Mononuclear cell (primary cell): ENCODE results near the gene NRIP3. TPM values are rescaled to one million over a fixed set of nuclear protein-coding genes. Genes with fewer than 3 reads are reported as not detected.
A peak's percentile ranks its signal among the peaks of the same experiment; 100 is the strongest.
"Not testable (repeated sequence)": the region's sequence is repeated elsewhere in the genome, so short reads cannot be mapped to it uniquely, and the experiment has no call there.

Source experiments
- H3K27me3 ChIP-seq: 2 replicates; pipeline ENCODE4 v1.6.0; 2011; ENCODE audit warnings: low read length, control low read depth; ENCODE audit not compliant: insufficient read depth
- H3K4me1 ChIP-seq: 2 replicates; pipeline ENCODE4 v1.5.1; 2011; ENCODE audit warnings: mild to moderate bottlenecking, low read length, control low read depth; ENCODE audit not compliant: insufficient read depth
- H3K4me3 ChIP-seq: 2 replicates; pipeline ENCODE4 v1.5.1; 2011; ENCODE audit warnings: mild to moderate bottlenecking, low read length, moderate library complexity
- H3K9me3 ChIP-seq: 2 replicates; pipeline ENCODE4 v1.5.1; 2011; ENCODE audit warnings: low read depth, mild to moderate bottlenecking, control low read depth, low read length
- total RNA-seq: library from RNA; depleted of rRNA; stranded (reverse); fragments of >200 nt; gene quantifications from one replicate; pipeline ENCODE4 v1.2.3, GENCODE V29; 2012

Gene NRIP3
- total RNA-seq, 1 donor, result 11.5 TPM

DNA sequence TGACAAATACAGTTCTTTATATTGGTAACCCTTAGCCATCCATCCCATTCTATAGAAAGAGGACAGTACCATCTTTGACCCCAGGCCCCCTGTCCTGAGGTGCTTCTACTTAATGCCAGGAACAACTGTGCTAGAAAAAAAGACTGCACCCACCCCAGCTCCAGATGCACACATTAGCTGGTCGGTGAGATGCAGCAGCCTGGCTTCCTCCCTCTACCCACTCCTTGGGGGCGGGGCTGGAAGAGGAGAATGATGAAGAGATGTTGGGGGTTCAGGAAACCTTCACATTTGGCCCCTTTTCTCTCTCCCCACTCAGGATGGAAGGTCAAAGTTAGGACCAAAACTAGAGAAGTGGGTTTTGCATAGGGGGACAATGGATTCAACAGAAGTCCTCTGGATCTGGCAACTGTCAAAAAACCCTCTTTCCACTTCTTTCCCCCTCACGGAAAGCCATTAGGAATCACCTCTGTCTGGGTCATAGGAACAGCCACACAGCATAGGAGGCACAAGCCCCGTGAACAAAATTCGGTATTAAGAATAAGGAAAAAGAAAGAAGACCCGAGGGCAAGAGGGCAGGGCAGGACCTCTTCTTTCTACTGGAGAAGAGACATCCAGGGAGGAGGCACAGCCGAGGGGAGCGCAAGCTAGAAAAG lies 755 bp downstream of the NRIP3 start:
- H3K4me3 ChIP-seq, result peak overlapping the region; percentile 27
- H3K9me3 ChIP-seq, result no peaks in the 10 kb centered on the region
- H3K27me3 ChIP-seq, result peaks cover 60% of the 10 kb centered on the region
- H3K4me1 ChIP-seq, result peaks cover 38% of the 10 kb centered on the region

DNA sequence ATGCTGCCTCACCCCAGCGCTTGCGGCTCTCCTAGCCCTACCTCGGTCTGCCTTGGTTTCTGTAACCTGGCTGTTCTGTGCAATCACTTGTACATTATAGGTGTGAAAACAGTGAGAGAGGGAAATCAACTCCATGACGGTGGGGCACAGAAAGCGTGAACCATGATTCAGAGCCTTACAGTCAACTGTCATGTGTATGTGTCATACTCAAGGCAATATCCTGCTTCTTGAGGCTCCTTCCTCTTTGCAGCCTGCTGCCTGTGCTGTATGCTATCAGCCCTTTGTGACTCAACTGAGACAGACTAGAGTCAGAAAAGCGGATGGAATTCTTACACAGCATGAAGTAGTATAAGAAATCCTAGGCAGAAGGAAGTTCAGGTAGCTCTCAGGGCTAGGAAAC lies 2.1 kb downstream of the NRIP3 start:
- peaks cover 38% of the 10 kb centered on the region for H3K4me1 ChIP-seq
- no peaks in the 10 kb centered on the region for H3K9me3 ChIP-seq
- H3K4me3 ChIP-seq, result no peak overlapping the region
- peaks cover 60% of the 10 kb centered on the region for H3K27me3 ChIP-seq

DNA sequence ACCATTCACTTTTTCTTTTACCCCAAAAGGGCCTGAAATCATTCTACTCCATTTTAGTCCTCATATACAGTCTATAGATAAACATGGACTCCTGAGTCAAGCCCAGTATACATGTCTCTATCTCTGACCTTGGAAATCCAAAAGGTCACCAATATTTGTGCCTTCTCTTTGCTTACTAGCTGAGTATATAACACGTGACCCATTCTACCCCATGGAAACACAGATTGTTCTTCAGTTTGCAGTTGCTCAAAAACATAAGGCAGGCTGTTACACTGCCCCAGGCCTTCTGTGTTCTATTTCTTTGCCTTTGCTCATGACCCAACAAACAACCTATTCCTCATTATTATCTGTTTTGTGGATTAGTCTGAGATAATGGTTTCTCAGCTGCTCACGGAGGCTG lies 5.8 kb downstream of the NRIP3 start:
- H3K9me3 ChIP-seq, result no peaks in the 10 kb centered on the region
- H3K4me1 ChIP-seq, result peaks cover 20% of the 10 kb centered on the region
- peaks cover 42% of the 10 kb centered on the region for H3K27me3 ChIP-seq
- no peak overlapping the region for H3K4me3 ChIP-seq

DNA sequence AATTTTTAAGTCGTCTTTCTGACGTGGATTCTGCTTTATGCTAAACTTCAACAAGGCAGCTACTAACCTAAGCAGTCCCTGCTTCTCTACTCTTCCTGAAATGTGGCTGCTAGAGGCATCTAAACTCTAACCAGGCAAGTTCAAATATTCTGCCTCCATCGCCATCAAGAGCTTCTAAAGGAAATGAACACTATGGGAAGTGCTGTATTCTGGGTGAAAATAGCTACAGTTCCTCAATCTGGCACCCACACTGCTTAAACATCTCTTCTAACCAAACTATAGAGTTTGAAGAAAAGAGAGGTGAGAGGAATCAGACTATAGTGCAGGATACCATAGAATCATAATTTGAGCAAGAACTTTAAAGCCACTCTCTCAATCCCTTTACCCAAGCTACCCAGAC lies 6.3 kb downstream of the NRIP3 start:
- H3K9me3 ChIP-seq, result no peaks in the 10 kb centered on the region
- no peak overlapping the region for H3K4me3 ChIP-seq
- H3K4me1 ChIP-seq, result peaks cover 14% of the 10 kb centered on the region
- H3K27me3 ChIP-seq, result peaks cover 37% of the 10 kb centered on the region

DNA sequence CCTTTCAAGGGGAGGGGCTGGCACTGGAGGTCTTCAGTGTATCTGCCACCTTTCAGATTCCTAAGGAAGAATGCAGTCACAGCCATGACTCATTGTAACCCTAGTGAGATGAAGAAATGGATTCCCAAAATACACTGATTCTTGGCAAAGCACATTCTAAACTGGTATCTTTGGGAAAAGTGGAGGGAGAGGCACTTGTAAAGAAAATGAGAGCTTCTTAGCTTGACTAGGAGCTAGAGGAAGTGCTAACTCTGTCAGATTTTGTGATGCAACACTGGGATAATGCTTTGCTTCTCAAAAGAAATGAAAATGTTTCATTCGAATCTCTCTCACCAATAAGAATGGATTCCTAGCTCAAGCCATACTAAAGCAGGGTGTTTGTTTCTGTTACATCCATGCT lies 14.3 kb downstream of the NRIP3 start:
- H3K9me3 ChIP-seq, result no peaks in the 10 kb centered on the region
- H3K27me3 ChIP-seq, result no peaks in the 10 kb centered on the region
- H3K4me3 ChIP-seq, result no peak overlapping the region
- H3K4me1 ChIP-seq, result peaks cover 8% of the 10 kb centered on the region

DNA sequence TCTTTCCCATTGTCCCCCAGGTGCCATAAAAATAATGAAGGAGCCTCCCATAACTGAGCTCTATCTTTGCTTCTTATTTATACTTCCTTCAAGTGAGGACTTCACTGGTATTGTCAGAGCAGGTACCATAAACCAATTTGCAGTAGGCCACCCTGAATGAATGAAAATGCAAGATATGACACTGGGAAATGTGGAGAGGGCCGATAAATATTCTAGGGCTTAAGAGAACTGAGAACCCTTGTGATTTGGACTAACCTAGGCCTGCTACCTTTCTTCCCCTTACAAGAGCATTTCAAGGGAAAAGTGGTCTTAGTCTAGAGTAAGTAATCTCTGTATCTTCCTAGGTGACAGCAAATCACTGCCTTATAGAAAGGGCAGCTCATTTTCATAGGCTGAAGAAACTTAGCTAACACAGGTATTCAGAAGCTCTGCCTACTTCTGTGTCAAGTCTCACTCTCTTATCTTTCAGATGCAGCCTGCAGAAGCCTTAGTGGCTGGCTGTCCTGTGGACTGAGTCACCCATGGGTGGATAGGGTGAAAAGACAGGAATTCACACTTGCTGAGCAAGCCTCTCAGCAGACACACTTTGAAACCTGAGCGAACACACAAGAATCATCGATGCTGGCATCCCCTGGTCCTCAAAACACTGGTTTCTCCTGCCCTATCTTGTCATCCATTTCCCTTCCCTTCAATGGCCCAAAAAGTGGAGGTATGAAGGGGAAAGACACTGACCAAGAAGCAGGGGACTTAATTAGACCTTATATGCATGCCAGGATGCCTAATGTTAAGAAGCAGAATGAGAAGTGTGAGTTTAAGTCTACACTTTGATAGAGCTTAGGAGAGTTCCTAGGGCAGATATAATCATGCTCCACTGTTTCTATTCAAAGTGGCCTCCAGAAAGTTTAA lies 15.2 kb downstream of the NRIP3 start:
- Histone ChIP-seq H3K4me1 (peaks cover 8% of the 10 kb centered on the region), H3K4me3 (no peak overlapping the region), H3K9me3 (no peaks in the 10 kb centered on the region), H3K27me3 (no peaks in the 10 kb centered on the region)

DNA sequence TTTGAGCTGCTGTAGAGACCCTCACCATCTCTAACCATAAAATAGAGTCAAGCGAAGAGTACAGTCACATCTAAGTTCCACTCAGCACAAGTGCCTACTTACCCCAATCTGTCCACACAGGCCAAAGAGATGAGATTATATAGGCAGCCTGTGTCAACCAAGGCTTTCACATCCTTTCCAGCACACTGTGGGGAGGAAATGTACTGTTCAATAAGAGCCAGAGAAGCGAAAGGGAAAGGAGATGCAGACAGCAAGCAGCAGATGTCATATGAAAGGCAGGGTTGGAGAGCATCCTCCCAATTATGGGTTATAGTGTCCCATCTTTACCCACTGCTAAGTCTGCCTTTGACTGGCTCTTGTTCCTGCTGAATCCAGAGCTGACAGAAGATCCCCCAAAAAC lies 16.4 kb downstream of the NRIP3 start:
- Histone ChIP-seq H3K4me3 (no peak overlapping the region), H3K27me3 (no peaks in the 10 kb centered on the region), H3K4me1 (peaks cover 8% of the 10 kb centered on the region), H3K9me3 (no peaks in the 10 kb centered on the region)

DNA sequence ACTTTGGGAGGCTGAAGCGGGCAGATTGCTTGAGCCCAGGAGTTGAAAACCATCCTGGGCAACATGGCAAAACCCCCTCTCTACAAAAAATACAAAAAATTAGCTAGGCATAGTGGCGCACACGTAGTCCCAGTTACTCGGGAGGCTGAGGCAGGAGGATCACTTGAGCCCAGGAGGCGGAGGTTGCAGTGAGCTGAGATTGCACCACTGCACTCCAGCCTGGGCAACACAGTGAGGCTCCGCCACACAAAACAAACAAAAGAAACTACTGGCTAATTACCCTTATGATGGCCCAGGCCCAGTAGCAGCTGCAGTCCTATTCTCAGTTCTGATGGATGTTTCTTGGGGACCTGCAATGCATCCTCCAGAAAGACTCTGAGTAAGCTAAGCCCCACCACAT lies 17.0 kb downstream of the NRIP3 start:
- H3K4me3 ChIP-seq, H3K27me3 ChIP-seq, H3K4me1 ChIP-seq, H3K9me3 ChIP-seq: not testable (repeated sequence)

DNA sequence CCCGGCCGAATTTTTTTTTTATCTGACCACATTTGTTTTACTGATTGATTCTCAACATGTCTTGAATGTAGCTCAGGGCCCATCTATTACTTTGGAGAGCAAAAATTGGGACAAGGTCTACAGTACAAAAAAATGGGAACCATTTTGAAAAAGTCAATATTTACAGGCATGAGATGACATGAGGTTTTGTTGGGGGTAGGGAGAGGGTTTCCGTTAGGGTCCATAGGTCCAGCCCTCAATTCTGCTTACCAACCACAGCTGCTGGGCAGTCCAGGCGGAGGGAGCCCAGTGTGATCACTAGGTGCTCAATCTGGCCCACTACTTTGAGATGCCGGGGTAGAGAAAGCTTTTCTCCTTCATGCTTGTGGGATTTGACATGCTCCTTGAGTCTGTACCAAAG lies 18.3 kb downstream of the NRIP3 start:
- H3K4me3 ChIP-seq, result no peak overlapping the region
- no peaks in the 10 kb centered on the region for H3K9me3 ChIP-seq
- H3K4me1 ChIP-seq, result peaks cover 8% of the 10 kb centered on the region
- no peaks in the 10 kb centered on the region for H3K27me3 ChIP-seq

DNA sequence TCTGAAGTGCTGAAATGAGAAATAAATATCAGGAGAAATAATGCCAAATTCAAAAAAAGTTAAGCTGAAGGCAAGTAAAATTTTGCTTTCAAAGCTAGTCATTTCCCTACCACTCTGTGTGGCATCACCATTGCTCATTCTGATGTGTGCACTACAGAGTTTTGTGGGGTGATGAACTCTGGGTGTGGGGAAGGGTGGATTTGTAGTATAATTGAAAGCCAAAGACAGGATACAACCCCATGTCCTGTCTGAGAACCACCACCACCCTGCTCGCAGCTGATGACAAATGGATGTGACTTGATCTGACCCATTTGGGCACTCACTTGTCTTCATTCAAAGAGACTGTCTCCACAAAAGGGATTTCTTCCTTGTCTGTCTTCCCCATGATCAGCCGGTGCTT lies 20.2 kb downstream of the NRIP3 start:
- H3K9me3 ChIP-seq, result no peaks in the 10 kb centered on the region
- H3K27me3 ChIP-seq, result no peaks in the 10 kb centered on the region
- H3K4me1 ChIP-seq, result no peaks in the 10 kb centered on the region
- H3K4me3 ChIP-seq, result no peak overlapping the region

DNA sequence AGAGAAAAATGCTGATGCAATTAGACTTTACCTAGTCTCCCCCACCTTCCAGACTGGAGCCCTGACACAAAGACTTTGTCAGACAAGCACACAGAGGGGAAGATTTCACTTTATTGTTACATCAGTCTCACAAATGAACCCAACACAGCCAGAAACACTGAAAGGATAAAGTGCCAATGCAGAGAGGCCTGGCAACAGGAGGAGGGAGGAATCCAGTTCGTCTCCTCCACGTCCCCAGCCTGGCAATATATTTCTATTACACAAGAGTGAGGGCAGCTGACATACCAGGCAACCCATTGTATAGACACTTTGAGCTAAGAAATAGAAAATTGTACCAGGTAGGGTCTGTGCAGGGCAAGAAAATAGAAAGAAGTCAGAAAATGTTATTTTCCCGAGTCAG lies 23.3 kb downstream of the NRIP3 start:
- Histone ChIP-seq H3K4me1 (no peaks in the 10 kb centered on the region), H3K9me3 (no peaks in the 10 kb centered on the region), H3K4me3 (no peak overlapping the region), H3K27me3 (no peaks in the 10 kb centered on the region)

DNA sequence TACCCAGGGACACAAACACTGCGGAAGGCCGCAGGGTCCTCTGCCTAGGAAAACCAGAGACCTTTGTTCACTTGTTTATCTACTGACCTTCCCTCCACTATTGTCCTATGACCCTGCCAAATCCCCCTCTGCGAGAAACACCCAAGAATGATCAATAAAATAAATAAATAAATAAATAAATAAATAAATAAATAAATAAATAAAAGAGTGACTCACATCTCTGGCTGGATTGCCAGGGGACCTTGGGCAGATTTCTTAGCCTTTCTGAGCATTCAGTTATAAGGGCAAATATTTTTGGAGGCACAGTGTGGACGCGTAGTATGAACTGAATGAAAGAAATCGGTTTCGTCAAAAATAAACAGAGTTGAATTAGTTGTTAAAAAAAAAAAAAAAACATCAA lies 24.4 kb downstream of the NRIP3 start:
- H3K9me3 ChIP-seq, H3K4me1 ChIP-seq, H3K27me3 ChIP-seq, H3K4me3 ChIP-seq: not testable (repeated sequence)

DNA sequence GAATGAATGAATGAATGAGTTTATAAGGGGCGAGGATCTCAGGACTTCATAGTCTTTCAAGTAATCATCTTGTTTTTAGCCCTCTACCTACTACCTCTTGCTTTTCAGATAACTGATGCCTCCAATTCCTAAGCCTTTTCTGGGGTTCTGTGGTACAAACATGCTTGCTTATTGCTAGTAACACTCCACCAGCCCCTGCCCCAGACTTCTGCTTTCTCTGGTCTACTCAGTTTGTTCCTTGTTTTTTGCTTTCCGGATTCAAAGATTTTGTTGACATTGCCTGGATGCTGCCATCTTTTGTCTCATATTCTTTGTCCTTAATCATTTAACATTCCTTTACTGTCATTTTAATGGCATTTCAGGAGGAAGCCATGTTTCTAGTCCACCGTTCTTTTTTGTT lies 30.7 kb downstream of the NRIP3 start:
- no peaks in the 10 kb centered on the region for H3K27me3 ChIP-seq
- no peaks in the 10 kb centered on the region for H3K4me1 ChIP-seq
- H3K9me3 ChIP-seq, result no peaks in the 10 kb centered on the region
- no peak overlapping the region for H3K4me3 ChIP-seq

DNA sequence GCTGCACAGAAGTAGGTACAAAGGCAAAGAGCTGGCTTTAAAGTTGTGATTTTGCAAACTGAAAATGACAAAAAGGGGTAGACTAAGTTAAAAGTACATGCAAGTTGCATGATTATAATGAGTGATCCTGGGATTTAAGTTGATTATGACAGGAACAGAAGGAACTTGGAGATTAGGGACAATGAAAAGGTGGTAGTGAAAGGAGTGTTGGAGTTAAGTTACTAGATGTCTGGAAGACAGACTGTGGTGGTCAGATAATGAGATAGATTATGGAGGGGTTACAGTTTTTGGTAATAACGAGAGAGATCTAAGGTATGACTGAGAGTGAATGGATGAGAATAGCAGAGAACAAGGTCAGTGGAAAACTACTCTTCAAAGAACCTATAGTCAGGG lies 31.9 kb downstream of the NRIP3 start:
- Histone ChIP-seq H3K4me1 (no peaks in the 10 kb centered on the region), H3K9me3 (no peaks in the 10 kb centered on the region), H3K27me3 (no peaks in the 10 kb centered on the region), H3K4me3 (no peak overlapping the region)

DNA sequence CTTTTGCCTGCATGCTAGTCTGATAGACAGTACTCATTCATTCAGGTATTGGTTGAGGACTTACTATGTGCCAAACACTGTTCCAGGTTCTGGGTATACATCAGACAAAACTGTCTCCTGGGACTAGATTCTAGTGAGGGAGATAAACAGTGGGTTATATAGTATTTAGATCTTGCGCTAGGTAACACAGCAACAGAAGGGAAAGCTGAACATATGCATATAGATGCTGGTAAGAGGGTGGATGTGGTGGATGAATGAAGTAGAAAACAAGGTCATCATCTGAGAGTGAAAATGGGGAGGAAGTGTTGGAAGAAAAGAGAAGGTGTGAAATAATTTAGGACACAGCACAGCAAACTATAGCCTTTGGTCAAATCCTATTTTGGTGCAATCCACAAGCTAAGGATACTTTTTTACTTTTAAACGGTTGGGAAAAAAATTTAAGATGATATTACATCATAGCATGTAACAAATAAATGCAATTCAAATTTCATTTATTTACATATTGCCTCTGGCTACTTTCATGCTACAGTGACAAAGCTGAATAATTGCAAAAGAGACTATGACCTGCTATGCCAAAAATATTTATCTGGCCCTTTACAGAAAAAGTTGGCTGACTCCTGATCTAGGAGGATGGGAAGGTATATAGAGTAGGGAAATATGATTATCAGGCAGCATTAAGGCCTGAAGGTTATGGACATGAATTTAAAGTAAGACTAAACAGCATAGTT lies 32.4 kb downstream of the NRIP3 start:
- no peak overlapping the region for H3K4me3 ChIP-seq
- H3K27me3 ChIP-seq, result no peaks in the 10 kb centered on the region
- H3K4me1 ChIP-seq, result no peaks in the 10 kb centered on the region
- no peaks in the 10 kb centered on the region for H3K9me3 ChIP-seq
